Measurements from ENCODE around the gene DSN1.

DSN1 gene

DNA sequence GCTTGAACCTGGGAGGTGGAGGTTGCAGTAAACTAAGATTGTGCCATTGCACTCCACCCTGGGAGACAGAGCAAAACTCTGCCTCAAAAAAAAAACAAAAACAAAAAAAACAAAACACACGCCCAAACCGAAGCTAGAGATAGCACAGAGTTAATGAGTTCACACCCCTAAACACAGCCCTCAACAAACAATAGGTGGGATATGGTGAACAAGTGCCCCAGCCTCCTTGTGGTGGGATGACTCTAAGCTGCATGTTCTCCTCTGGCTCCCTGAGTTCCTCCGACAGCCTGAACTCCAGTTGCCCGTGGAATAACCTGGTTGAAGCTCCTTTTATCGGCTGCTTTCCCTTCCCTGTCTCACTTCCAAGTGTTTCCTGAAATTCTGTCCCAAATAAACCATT lies 22.1 kb upstream of the DSN1 start:
- no peak for DNase-seq (ENCODE audit: low read depth)

DNA sequence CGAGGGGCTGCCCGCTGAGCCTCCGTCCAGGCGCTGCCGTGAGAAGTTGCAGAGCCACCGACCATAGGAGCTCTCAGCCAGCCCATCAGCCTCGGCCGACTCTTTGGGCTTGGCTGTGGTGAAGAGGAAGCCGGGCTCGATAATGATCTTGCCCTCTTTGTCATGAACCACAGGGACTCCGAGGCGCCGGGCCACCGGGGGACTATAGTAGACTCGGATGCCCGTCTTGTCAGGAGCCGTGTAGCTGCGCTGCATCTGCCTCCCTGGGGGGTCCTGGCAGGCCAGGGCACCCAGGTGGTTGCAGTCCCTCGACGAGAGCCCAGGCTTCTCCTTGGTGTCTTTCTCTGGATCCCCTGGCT lies 20.5 kb upstream of the DSN1 start:
- DNase-seq (ENCODE audit: low read depth) = no peak

GRCh38 chr20:36793294-36794115 lies 19.9 kb upstream of the DSN1 start:
- no peak for DNase-seq (ENCODE audit: low read depth)

GRCh38 chr20:36792422-36792821 lies 18.9 kb upstream of the DSN1 start:
- no peak for DNase-seq (ENCODE audit: low read depth)

GRCh38 chr20:36791862-36792261 lies 18.3 kb upstream of the DSN1 start:
- no peak for DNase-seq (ENCODE audit: low read depth)

DNA sequence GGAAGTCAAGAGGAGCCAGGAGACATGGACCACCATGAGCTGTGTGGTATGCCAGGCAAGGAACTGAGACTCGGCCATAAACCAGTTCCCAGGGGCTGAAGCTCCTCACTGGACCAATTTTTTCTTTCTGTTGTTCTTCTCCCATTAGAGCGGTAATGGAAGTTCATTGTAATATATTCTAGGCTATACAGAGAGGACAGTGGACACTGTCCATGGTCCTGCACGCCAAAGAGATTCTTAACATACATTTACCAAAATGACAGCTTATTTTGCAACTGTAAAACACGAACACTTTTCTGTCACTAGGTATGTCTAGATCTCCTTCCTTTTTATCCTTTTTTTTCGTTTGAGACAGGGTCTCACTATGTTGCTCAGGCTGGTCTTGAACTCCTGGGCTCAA lies 13.1 kb upstream of the DSN1 start:
- DNase-seq (ENCODE audit: low read depth) = no peak

DNA sequence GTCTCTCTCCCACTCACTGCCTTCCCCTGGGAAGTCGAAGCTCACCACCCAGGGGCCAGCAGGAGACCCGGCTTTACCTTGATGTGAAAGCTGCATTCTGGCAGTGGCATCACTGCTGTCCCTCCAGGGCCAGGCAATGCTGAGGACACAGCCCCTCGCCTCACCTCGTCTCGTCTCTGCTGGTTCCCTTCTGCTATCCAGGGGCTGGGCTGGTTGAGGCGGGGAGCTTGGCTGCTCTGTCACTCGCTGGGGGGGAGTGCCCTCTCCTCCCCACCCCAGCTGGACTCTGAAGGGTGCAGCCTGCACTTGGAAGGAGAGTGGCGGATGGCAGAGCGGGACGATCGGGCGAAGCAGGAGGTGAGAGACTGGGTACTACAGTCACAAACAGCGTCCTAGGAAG lies 12.7 kb upstream of the DSN1 start:
- no peak for DNase-seq (ENCODE audit: low read depth)

- DNase-seq (ENCODE audit: low read depth) = no peak
Observed at GRCh38 chr20:36785308-36785707, 11.7 kb upstream of the DSN1 start.

- DNase-seq (ENCODE audit: low read depth) = no peak
Observed at GRCh38 chr20:36784900-36785299, 11.3 kb upstream of the DSN1 start.

- no peak for DNase-seq (ENCODE audit: low read depth)
Observed at GRCh38 chr20:36784116-36784515, 10.6 kb upstream of the DSN1 start.

DNA sequence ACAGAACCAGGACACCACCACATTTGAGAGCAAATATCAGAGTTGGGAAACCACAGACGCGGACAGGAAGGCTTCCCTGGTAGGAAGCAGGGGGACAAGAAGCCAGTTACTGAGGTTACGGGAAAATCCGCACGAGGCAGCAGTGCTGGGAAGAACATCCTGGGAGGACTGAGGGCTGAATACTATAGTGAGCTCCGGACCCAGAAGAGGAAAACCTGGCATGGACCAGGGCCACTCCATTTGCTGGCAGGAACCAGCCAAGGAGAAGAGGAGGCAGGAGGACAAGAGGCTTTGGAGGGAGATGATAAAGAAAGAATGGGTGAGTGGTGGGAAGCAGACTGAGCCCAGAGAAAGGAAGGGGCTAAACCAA lies 6.1 kb upstream of the DSN1 start:
- DNase-seq (ENCODE audit: low read depth) = no peak

DNA sequence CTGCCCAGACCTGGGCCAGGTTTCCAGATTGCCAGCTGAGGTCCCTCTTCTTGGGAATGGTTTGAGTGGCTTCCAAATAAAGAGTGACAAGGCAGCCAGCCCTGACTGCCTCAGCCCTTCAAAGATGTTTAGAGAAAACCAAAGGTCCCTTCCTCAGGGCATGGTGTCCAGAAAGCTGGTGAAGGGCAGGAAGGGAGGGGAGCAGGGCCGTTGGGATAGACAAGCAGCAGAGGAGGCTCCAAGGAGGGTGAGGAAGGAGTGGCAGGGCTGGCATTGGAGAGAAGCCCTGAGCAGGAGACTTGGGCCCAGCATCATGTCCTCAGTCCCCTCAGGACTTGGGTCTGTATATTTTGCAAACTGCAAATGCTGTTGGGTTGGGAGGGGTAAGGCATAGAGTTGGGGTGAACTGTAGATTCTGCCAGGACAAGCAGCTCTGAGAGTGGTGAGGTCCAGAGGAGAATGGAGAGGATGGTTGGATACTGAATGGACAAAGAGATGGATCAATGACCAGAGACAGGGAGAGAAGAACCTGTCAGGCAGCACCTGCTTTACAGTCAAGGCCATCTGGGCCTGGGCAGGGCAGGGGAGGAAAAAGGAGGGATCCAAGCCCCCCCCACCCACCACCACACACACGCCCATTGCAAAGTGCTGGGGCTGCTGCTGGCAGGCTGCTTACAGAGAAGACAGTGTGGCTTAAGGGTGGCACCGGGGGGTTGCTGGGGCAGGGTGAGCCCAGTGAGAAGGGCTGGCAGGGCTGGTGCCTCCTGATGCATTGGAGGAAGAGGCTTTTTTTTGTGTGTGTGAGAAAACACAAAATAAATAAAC lies 5.5 kb upstream of the DSN1 start:
- no peak for DNase-seq (ENCODE audit: low read depth)

DNA sequence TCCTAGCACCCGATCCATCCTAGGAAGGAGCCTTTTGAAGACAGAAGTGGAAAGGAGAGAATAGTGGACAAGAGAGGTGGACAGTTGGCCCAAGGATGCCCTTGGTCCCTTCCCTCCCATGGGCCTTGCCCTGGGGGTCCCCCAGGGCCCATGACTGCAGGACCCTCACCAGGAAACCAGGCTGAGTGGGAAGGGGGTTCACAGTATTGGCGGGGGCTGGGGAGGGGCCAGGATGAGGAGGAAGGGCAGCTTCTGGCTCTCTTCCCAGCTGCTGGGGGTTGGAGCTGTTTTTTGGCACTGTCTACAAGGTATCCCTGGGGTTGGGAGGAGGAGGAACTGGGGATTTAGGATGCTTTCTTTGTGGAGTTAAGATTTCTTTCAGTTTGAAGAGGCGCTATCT lies 4.0 kb upstream of the DSN1 start:
- DNase-seq (ENCODE audit: low read depth) = no peak

DNA sequence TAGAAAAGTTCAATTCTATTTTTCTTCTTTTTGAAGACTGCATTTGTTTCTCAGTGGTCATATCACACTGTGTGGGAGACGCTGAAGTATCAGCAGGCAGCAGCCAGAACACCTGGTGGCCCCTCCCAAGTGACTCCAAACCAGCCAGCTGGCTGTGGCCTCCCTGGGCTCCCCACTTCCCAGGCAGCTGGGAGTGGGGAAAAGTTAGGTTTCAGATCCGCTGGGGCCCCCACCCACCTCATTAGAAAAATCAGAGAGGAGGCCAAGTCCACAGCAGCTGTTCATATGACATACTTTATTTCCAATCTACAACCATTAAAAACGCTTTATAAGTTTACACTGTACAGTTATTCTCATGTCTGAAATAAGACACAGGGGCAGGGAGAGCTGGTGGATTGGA lies 3.6 kb upstream of the DSN1 start:
- no peak for DNase-seq (ENCODE audit: low read depth)

DNA sequence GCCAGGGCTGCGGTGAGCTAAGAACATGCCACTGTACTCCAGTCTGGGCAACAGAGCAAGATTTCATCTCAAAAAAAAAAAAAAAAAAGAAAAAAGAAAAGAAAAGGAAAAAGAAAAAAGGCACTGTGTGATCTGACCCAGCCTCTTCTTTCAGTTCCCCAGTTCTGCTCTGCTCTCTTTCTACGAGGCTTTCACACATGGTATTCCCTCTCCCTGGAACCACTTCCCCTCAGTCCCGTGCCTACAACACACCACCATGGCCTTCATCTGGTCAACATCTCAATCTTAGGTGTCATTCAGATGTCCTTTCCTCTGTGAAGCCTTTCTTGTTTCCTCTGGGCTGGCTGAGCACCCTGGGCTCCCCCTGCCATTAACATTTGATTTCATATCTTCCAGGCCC lies 2.3 kb upstream of the DSN1 start:
- no peak for DNase-seq (ENCODE audit: low read depth)

- DNase-seq (ENCODE audit: low read depth) = no peak
Observed at GRCh38 chr20:36775196-36775595, 1.6 kb upstream of the DSN1 start.

- DNase-seq (ENCODE audit: low read depth) = no peak
Observed at GRCh38 chr20:36773107-36773596, 411 bp downstream of the DSN1 start.

- DNase-seq (ENCODE audit: low read depth) = no peak
Observed at GRCh38 chr20:36770680-36771079, 2.9 kb downstream of the DSN1 start.

DNA sequence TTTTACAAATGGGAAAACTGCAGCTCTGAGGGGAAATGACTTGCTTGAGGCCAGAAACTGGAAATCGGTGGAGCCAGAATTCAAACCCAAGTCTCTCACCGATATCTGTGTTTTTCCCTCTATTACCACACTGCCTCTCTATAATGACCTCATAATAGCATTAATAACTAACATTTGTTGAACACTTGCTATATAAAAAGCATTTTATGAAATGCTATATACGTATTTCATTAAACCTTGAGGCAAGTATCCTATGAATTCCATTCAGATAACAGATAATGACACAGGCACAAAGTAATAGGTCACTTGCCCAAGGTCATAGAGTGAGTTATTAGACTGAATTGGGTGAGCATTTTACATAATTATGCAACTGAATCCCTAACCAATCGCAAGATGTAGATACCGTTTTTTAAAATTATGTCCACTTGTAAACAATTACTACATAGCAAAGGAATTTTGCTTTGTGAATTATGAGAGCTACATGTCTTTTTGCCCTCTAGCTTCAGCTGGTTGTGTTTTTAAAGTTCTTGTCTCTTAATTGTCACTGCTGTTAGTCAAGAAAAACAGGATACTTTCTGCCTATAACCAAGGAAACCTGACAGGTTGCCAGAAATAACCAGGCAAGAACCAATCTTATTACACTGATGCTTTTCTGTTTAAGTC lies 4.7 kb downstream of the DSN1 start:
- no peak for DNase-seq (ENCODE audit: low read depth)

DNA sequence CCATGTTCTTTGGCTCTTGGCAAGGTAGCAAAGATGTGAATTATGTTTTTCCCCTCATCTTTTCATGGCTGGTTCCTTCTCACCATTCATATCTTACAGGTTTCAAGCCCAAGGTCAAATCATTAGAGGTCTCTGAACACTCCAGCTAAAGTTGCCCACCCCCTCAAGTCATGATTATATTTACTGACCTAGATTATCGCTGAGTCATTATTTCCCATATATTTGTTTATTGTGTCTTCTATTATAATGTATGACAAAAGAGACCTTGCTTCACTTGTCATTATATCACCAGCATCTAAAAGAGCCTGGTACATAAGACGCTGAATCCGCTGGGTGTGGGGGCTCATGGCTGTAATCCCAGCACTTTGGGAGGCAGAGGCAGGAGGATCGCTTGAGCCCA lies 12.4 kb downstream of the DSN1 start:
- DNase-seq (ENCODE audit: low read depth) = no peak

DNA sequence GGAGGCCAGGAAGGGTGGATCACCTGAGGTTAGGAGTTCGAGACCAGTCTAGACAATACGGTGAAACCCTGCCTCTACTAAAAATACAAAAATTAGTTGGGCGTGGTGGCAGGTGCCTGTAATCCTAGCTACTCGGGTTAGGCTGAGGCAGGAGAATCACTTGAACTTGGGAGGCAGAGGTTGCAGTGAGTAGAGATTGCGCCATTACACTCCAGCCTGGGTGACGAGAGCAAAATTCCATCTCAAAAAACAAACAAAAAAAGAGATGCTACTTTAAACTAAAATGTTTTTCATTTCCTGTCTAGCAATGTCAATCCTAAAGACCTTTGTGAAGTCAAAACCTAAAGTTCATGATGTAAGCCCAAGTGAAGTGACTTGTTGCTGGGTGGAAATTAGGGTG lies 12.9 kb downstream of the DSN1 start:
- DNase-seq (ENCODE audit: low read depth) = no peak

DNA sequence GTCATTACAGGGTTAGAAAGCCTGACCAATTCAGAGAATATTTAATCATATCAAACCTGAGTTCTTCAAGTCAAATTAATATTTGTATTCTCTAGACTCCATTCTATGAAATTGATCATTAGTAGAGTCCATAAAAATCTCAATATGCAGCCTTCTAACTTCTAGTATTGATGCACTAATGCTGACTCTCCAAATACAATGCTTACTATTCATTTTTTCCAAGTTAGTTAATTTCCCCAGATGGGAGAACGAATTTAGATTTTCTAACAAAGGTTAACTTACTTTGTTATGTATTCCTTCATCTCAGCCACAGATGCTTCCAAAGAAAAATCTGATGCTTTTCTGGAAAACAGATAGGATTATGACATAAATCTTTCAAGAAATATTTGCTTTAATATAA lies 15.3 kb downstream of the DSN1 start:
- DNase-seq (ENCODE audit: low read depth) = no peak

DNA sequence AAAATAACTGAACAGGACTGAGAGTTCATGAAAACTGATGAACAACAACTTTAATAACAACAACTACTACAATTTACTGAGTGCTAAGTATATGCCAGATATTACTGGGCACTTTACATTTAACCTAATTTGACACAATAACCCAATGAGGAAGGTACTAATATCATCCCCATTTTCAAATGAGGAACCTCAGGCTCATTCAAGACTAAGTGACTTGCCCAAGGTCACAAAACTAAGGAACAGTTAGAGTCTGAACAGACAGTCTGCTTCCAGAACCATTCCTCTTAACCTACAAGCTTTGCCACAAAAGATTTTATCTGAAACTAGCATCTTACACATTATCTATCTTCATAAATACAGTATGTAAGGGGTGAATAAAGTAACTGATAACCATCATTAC lies 17.1 kb downstream of the DSN1 start:
- no peak for DNase-seq (ENCODE audit: low read depth)
